GM19193 (cell line): Measurements from ENCODE around the gene TTC16.

Experiments used
- POLR2A ChIP-seq: IDR thresholded peaks from 4 replicates; pipeline ENCODE4 v1.6.1; 2011; ENCODE audit not compliant: insufficient read depth, insufficient read length; ENCODE audit errors: extremely low read depth

The TTC16 gene, protein sequence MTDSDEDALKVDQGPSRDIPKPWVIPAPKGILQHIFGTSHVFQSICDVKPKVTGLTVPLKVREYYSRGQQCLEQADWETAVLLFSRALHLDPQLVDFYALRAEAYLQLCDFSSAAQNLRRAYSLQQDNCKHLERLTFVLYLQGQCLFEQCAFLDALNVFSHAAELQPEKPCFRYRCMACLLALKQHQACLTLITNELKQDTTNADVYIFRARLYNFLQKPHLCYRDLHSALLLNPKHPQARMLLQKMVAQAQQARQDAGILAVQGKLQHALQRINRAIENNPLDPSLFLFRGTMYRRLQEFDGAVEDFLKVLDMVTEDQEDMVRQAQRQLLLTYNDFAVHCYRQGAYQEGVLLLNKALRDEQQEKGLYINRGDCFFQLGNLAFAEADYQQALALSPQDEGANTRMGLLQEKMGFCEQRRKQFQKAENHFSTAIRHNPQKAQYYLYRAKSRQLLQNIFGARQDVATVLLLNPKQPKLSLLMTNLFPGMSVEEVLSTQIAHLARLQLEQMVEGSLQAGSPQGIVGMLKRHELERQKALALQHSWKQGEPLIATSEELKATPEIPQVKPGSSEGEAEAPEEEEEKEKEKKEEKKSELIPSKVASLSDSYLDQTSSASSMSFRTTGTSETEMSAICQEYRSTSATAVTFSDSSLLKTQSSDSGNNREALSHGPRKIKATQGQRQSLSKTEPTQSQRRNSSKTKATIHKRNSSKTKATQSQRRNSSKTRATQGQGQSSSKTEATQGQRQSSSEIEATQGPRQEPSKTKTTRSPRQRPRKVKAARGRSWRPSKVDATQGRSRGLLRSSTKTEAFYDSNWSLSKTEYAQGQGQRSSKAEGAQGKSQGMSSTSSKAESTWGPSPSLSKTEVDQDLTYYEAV

DNA sequence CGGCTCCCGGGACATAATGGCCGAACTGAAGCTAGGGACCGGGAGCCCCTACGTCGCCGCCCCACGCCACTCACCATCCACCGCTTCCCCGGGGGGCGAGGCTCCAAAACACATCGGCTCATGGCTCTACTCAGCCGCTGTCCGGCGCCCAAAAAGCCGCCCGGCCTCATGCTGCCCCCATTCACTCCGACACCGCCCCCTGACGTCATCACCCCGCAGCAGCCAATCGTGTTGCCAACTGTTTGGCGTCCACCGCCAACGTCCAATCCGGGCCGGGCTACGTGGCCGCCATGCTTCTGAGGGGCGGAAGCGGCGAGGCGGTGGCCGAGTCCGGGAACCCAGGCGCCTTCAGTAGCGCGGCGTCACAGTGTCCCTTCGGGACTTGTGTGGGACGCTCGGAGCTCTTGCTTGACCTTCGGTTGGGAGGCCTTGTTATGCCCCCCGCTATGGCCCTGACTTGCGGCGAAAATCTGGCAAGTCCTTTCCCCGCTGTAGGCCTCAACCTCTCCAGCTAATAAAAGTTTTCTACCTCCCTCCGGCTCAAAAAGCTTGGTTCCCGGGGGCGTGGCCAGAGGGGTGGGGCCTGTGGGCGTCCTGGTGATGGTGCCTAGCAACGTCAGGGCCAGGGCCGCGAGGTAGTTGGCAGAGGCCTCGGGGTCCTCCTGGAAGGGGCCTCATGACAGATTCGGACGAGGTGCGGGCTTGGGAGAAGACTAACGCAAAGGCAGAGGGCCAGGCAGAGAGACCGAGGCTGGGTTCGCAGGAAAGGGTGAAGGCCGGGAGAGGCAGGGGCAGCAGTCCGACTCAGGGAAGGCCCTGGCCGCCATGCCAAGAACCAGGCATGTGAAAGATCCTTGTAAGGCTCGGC is at the start of gene TTC16, which contains the start of gene PTRH1:
Gene TTC16 (plus strand): TSS at position 610 of the 868 bp plus-strand sequence. CDS start 67 bp downstream, at position 677.
Gene PTRH1 (minus strand): TSS at position 194 of the 868 bp plus-strand sequence. CDS start 24 bp downstream, at position 170.
- peak; percentile 37 for TF ChIP-seq POLR2A

DNA sequence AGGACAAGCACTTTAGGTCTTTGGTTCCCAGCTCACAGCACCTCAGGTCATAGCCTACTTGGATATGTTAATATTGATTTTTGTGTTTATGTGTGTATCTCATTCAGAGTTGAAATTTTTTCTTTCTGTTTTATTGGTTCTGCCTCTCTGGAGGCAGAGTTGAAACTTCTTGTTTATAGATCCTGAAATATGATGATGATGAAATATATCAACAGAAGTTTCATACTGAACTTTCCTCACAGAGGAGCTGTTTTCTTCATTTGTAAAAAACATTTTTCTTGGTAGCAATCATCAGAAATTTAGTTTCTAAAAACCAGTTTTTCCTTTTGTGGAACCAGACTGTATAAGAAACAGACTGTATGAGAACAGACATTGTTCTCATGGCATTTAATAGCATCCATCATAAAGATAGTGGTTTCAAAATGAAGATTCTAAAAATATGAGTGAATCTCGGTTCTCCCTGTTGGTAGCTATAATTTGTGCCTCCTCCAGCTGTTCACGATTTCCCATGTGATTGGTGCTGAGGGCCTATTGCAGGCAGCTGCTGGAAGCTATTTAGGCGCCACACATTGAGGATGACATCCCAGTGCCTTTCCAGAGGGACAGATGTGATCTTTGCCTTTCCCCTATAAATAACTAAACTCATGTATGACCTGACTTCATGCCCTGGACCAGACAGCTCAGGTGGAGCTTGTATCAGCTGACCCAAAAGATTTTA is 48.6 kb upstream of the TTC16 start:
- no peak for TF ChIP-seq POLR2A

DNA sequence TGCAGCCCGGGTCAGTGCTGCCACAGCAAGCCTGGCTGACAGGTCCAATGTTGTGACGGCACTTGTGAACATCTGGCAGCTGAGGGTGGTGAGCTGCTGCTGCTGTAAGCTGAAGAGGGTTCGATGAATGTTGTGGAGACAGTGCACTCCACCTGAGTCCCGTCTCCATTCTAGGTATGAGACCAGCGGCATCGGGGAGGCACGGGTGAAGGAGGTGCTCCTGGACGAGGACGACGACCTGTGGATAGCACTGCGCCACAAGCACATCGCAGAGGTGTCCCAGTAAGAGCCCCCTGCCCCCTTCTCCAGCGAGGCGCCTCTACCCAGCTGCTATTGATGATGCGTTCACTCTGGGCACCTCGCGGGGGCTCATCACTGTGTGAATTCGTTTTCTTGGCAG is 48.0 kb upstream of the TTC16 start:
- TF ChIP-seq POLR2A: no peak

DNA sequence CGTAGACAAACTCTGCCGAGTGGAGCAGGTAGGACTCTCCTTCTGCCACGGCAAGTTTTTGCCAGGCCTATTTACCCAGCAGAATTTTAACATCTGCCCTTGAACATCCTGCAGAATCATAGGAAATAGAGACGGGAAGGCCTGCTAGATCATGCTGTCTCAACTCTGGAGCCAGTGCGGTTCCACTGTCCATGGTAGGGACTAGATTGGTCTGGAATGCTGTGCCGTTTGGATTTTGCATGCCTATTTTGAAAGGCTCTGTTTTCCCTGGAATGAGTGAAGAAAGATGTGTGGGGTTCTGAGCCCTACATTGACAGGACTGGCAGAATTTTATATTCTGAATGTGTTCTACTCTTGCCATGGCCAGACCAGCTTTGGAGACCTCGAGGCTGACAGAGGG is 42.6 kb upstream of the TTC16 start:
- TF ChIP-seq POLR2A: no peak

DNA sequence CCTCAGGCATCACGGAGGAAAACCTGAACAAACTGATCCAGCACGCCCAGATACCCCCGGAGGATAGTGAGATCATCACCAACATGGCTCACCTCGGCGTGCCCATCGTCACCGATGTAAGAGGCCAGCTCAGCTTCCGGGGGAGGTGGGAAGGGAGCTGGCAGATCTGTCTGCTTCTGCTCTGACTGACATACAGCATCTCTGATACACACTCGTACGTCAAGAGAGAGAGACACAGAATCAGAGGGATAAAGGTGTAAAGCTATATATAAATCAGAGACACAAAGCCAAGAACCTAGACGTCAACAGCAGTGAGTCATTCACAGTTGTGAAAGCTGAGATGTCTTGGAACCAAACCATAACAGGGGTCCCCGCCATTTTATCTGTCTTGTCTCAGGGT is 39.2 kb upstream of the TTC16 start:
- TF ChIP-seq POLR2A: no peak

DNA sequence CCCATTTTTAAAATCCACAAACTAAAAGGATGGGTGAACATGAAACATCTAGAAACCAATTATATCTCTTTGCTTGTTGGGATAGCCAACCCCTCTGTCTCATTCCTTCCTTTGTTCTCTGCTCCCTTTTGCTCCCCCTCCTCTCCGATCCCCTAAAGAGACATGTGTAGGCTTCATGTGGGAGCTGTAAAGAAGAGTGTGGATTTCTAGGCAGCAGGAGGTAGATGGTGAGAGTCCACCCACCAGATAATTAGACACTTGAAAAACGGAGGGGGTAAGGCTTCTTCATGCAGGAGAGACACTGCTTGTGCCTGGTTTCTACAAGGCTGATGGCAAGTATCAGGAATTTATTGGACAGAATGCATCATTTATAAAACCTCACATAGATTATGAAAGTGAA is 36.4 kb upstream of the TTC16 start:
- no peak for TF ChIP-seq POLR2A

DNA sequence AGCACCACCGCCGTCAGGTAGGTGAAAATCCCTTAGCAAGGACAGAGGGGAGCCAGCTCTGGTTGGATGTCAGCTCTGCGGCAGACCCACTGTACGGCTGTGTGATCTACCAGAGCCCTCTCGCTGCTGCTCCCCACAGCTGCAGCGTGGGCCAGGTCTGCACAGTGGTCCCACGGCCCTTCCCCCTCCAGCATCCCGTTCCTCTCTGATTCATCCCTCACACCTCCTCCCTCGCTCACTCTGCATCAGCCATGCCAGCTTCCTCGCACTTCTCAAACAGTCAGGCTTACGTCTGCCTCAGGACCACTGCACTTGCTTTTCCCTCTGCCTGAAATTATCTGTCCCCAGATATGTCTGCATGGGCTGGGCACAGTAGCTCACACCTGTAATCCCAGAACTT is 35.7 kb upstream of the TTC16 start:
- TF ChIP-seq POLR2A: no peak

DNA sequence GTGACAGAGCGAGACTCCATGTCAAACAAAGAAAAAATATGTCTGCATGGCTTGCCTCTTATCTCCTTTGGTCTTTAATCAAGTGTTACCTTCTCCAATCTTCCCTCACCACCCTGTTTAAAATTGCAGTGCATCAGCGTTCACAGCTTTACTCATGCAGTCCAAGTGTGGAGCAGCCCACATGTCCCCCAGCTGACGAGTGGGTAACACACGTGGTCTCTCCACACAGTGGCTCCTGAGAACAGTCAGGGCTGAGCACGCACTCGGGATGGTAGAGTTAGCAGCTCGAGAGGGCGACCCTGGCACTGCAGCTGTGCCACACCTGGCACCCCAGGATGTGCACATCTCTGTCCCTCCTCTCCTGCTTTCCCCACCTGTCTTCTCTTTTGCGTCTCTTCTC is 35.0 kb upstream of the TTC16 start:
- TF ChIP-seq POLR2A: no peak

DNA sequence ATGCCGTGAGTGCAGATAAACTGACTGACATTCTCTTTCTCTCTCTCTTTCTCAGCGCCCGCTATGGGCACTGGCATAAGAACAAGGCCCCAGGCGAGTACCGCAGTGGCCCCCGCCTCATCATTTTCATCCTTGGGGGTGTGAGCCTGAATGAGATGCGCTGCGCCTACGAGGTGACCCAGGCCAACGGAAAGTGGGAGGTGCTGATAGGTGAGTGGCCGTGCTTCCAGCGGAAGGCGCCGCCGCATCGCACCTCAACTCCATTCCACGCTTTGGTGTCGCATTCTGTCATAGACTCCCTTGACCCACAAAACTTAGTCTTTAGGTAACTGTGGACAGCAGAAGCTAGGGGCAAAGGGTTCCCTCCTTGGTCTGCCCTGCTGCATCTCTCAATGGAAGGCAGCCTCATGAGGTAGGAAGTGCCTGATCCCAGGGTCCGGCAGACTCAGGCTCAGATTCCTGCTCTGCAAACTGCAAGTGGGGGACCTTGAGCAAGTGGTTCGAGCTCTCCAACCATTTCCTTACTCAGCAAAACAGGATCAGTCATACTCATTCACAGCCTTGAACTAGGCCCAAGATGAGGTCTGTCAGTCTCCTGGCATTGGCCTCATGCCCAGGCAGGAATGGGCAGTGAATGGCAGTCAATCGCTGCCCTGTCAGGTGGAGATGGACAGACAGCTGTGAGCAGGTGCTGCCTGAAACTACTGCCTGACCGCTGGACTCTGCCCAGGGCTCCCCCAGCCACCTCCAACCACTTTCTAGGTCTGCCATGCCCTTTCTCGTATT is 33.3 kb upstream of the TTC16 start:
- TF ChIP-seq POLR2A: no peak

DNA sequence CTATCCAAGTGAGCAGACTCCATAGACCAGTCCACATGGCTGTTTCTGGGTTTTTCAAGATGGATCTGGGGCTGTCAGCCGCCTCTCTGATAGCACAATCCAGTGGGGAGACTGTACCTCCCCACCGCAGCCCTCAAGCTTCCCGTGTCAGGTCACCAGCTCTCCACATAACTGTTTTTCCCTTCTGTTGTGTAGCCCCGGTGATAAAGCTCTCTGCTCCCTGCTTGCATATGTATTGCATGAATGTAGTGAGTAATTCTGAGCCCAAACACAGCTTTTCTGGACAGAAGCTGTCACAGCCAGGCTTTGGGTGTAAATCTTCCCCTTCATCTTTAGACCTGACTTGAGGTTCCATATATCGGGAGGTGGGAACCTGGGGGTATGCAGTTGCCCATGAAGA is 32.2 kb upstream of the TTC16 start:
- TF ChIP-seq POLR2A: no peak

DNA sequence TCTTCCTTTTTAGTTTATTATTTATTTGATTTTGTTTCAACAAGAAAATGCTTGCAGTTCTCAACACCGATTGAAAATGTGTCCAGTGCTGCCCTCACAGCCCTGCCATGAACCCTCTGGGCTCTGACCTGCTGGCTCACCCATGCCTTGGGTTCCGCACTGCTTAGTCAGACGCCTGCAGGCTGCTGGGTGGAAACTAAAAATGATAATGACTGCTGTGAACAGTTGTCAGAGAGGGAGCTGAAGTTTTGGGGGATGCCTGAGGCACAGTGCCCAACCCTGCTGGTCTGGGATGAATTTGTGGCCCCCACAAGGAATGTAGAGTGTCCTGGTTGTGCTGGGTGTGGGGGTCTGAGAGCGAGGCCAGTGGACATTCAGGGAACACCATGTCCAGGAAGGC is 31.3 kb upstream of the TTC16 start:
- TF ChIP-seq POLR2A: no peak

DNA sequence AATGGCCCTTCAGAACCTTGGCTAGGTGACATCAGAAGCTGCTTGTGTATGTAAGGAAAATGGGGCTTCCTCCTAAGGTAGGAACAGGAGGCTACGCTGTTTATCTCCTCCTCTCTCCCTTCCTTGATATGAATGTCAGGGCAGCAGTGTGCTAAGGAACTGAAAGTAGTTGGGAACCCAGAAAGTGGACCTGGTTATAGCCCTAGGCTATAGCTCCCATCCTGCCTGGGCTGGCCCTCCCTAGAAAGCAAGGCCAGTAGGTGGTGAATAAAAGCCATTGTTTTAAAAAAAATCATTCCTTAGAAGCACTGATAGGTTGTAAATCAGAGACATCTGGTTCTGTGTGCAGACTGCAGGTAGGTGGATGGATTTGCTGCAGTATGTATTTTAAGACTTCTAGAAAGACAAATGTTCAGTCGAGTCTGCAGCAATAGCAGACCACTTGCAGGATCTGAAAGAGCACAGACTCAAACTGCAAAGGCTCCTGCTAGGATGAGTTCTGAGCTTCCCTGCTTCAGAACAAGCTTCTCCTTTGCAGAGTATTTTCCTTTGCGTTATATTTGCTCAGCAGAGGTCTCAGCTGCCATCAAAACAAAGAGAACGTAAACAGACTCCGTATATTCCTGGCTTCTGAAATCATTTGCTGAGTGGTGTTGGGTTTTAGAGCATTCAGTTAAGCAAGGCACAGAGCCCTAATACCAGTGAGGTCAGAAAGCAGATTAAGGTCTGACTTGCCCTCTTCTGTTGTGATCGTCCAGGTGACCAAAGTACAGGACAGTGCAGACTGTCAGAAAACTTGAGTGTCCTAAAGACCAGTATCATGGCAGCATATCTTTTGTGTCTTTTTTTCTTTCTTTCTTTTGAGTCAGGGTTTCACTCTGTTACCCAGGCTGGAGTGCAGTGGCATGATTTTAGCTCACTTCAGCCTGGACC is 29.2 kb upstream of the TTC16 start:
- TF ChIP-seq POLR2A: no peak

DNA sequence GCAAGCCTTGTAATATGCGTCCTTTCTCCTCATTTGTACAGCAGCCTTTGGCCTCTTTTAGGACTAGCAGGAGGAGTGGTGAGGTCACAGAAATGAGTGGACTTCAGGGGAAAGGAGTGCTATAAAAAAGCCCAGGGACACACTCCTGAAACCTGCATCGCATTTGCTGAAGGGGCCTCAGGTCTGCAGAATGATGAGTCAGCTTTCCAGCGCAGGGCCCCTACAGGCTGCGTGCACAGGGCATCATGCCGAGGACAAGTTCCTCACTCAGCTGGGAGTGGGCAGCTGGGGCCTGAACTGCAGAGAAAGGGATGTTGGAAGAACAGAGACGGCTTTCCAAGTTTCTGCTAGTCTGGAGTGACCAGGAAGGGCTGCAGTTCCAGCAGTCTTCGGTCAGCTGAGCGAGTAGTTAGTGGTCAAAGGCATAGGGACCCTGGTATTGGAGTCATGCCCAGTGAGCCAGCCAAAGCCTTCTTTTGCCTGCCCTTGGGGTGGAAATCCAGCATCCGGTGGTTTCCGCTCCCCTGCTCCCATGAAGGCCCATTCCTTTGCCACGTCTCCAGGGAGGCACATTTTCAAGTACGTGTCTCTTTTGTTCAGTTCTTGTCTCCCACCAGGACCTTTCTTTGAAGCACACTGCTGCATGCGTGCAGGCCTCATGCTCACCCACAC is 26.4 kb upstream of the TTC16 start:
- no peak for TF ChIP-seq POLR2A
